Fibroblast of gingiva (primary cell): Measurements from ENCODE around the gene ALPK1.
"Not testable (repeated sequence)": the region's sequence is repeated elsewhere in the genome, so short reads cannot be mapped to it uniquely, and the experiment has no call there.

Experiments used
- DNase-seq: peaks from one replicate; pipeline ENCODE4 v3.0.0-alpha.2; 2011; ENCODE audit warnings: low read depth

Gene ALPK1

GRCh38 chr4:112453321-112453720 lies 156.2 kb downstream of the ALPK1 start:
- no peak for DNase-seq

GRCh38 chr4:112472318-112472717 lies 175.1 kb downstream of the ALPK1 start:
- DNase-seq: no peak

GRCh38 chr4:112473985-112474384 lies 176.8 kb downstream of the ALPK1 start:
- DNase-seq: no peak

- no peak for DNase-seq
These were observed 188.8 kb downstream of the ALPK1 start for GRCh38 chr4:112485930-112486329.

GRCh38 chr4:112490808-112491207 lies 193.6 kb downstream of the ALPK1 start:
- DNase-seq: not testable (repeated sequence)
